ENCODE data around the gene DUSP3. TPM values are rescaled to one million over a fixed set of nuclear protein-coding genes. Genes with fewer than 3 reads are reported as not detected.

The DUSP3 gene
- total and polyA plus RNA-seq, 10 of the 15 experiments (the other 5 are each of a cell fraction or from before 2014, with no cell fraction given): 1.5 to 12.1 (median 3.8) TPM

DNA sequence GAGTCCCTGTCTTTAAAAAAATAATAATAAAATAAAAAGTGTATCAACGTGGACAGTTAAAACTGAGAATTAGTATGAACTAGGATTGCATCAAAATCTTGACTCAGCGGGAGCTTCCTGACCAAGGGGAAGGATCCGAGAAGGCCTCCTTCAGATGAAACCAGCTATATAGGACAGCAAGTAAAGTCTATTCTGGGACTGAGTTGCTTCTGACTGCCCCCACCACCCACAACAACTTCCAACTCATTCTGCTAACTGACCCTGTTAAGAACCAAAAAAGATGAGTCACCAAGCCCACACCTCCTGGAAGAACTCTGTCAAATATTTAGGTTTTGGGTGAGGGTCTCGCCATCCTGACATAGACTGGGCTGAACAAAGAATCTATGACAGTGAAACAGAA is 29.3 kb upstream of the DUSP3 start:
- no TSS peak for BruUV-seq (replicated peaks)
- H3K9me3 ChIP-seq (replicated peaks; ENCODE audit: control insufficient read depth, insufficient read depth, low read length): no peaks in the 10 kb centered on the region; the same call in 2 of the 3 replicates
- in situ Hi-C loops (cut with MboI) (no loop called here), intact Hi-C loops (cut with micrococcal nuclease; ENCODE audit: unreplicated experiment) (no loop called here)
- no peak for FAIRE-seq
- CTCF ChIA-PET: interaction anchor here (1.6 kb wide), 1 partner anchor 42 kb away, joined by 5 read pairs; no protein-coding TSS in a partner anchor
- H3K4me3 ChIP-seq: no peak overlapping the region
- H3K4me1 ChIP-seq (ENCODE audit: control insufficient read depth, insufficient read depth, low read length): no peaks in the 10 kb centered on the region
- no peak for DNase-seq (ENCODE audit: low read depth, low spot score)
- no peak overlapping the region for H3K27ac ChIP-seq (ENCODE audit: control insufficient read depth, insufficient read depth)
- ATAC-seq: no peak
- H2AFZ ChIP-seq (ENCODE audit: control insufficient read depth, low read depth, low read length): no peak overlapping the region
- no peak for TF ChIP-seq IRF3 (IDR thresholded peaks at IDR 0.05)
- TF ChIP-seq HDAC6 (IDR thresholded peaks at IDR 0.05; ENCODE audit: unreplicated experiment): no peak
- no peak for TF ChIP-seq GATAD2B (conservative IDR thresholded peaks at IDR 0.05; ENCODE audit: low read depth)
- TF ChIP-seq, protein P1, sequence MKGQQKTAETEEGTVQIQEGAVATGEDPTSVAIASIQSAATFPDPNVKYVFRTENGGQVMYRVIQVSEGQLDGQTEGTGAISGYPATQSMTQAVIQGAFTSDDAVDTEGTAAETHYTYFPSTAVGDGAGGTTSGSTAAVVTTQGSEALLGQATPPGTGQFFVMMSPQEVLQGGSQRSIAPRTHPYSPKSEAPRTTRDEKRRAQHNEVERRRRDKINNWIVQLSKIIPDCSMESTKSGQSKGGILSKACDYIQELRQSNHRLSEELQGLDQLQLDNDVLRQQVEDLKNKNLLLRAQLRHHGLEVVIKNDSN (IDR thresholded peaks at IDR 0.05; ENCODE audit: borderline replicate concordance, extremely low read length, insufficient read depth, low read depth, low read length): no peak
- TF ChIP-seq BMI1 (IDR thresholded peaks at IDR 0.05; ENCODE audit: borderline replicate concordance): no peak
- no peak for TF ChIP-seq SREBF1 (IDR thresholded peaks at IDR 0.05; ENCODE audit: low read length)
- TF ChIP-seq NFXL1 (IDR thresholded peaks at IDR 0.05; ENCODE audit: borderline replicate concordance): no peak
- TF ChIP-seq ZNF24 (IDR thresholded peaks at IDR 0.05): no peak
- no peak for TF ChIP-seq ASH2L (IDR thresholded peaks at IDR 0.05; ENCODE audit: borderline replicate concordance, low read depth)
- no peak for TF ChIP-seq CBFB (IDR thresholded peaks at IDR 0.05; ENCODE audit: low read depth)
- no peak for TF ChIP-seq MEF2A (IDR thresholded peaks at IDR 0.05; ENCODE audit: insufficient read depth, low read depth, low read length)
- TF ChIP-seq MYC (IDR thresholded peaks at IDR 0.05; ENCODE audit: insufficient read depth, insufficient read length, insufficient replicate concordance, low read length, severe bottlenecking): no peak
- TF ChIP-seq IKZF1 (conservative IDR thresholded peaks at IDR 0.05): no peak
- TF ChIP-seq, protein P2, sequence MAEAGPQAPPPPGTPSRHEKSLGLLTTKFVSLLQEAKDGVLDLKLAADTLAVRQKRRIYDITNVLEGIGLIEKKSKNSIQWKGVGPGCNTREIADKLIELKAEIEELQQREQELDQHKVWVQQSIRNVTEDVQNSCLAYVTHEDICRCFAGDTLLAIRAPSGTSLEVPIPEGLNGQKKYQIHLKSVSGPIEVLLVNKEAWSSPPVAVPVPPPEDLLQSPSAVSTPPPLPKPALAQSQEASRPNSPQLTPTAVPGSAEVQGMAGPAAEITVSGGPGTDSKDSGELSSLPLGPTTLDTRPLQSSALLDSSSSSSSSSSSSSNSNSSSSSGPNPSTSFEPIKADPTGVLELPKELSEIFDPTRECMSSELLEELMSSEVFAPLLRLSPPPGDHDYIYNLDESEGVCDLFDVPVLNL (IDR thresholded peaks at IDR 0.05; ENCODE audit: low read depth, low read length): no peak
- no peak for TF ChIP-seq CREB1 (IDR thresholded peaks at IDR 0.05; ENCODE audit: low read depth)
- H3K79me2 ChIP-seq (ENCODE audit: control insufficient read depth, insufficient read depth, low read length): no peaks in the 10 kb centered on the region
- H4K20me1 ChIP-seq (ENCODE audit: control insufficient read depth, insufficient read depth): no peaks in the 10 kb centered on the region
- SMC1A ChIA-PET (ENCODE audit: uncharacterized antibody, unreplicated experiment): no interaction called here
- H3K4me2 ChIP-seq (ENCODE audit: control insufficient read depth, insufficient read depth): no peak overlapping the region
- H3K9ac ChIP-seq (ENCODE audit: control insufficient read depth, insufficient read depth, low read length): no peak overlapping the region
- POLR2A ChIA-PET: no interaction called here
- H3K36me3 ChIP-seq (ENCODE audit: control insufficient read depth in 2 of 2, insufficient read depth in 2 of 2, low read length in 1 of 2): no peaks in the 10 kb centered on the region
- RAD21 ChIA-PET (ENCODE audit: unreplicated experiment): no interaction called here
- 10% methylated on average over 4 of the region's 4 CpGs for WGBS (ENCODE audit: insufficient coverage, insufficient replicate concordance, low lambda C conversion rate, missing lambda C conversion rate)
- H3K27me3 ChIP-seq (replicated peaks in 1 of 2; ENCODE audit: control insufficient read depth in 2 of 2, insufficient read depth in 2 of 2, low read length in 1 of 2): peaks cover 2 to 3% of the 10 kb centered on the region in 2 experiments
